ES-I3 (cell line): ENCODE data around the gene ADPRH.

ENCODE experiments used
- H3K36me3 ChIP-seq: 2 replicates; pipeline ENCODE4 v1.6.1; 2013; ENCODE audit warnings: mild to moderate bottlenecking, low read length, control low read depth, moderate library complexity; ENCODE audit not compliant: insufficient read depth
- H3K4me1 ChIP-seq: 2 replicates; pipeline ENCODE4 v1.6.1; 2013; ENCODE audit warnings: mild to moderate bottlenecking, control low read depth, low read length; ENCODE audit not compliant: insufficient read depth
- H3K9ac ChIP-seq: 2 replicates; pipeline ENCODE4 v1.6.1; 2013; ENCODE audit warnings: low read depth, mild to moderate bottlenecking, low read length, moderate library complexity
- H3K9me3 ChIP-seq: 2 replicates; pipeline ENCODE4 v1.6.1; 2013; ENCODE audit warnings: mild to moderate bottlenecking, low read length, moderate library complexity; ENCODE audit not compliant: control insufficient read depth, insufficient read depth

ADPRH gene

GRCh38 chr3:119620899-119621298 is 41.6 kb downstream of the ADPRH start:
- H3K36me3 ChIP-seq, result no peaks in the 10 kb centered on the region
- H3K9ac ChIP-seq, result no peak overlapping the region
- H3K4me1 ChIP-seq, result no peaks in the 10 kb centered on the region
- no peaks in the 10 kb centered on the region for H3K9me3 ChIP-seq

- Histone ChIP-seq H3K9me3 (no peaks in the 10 kb centered on the region), H3K36me3 (no peaks in the 10 kb centered on the region), H3K9ac (no peak overlapping the region), H3K4me1 (no peaks in the 10 kb centered on the region)
Observed at GRCh38 chr3:119624002-119624720, 44.9 kb downstream of the ADPRH start.

GRCh38 chr3:119625451-119626153 is 46.3 kb downstream of the ADPRH start:
- H3K9ac ChIP-seq, result no peak overlapping the region
- peaks cover under 1% of the 10 kb centered on the region; the same call in 1 of the 2 replicates for H3K4me1 ChIP-seq
- no peaks in the 10 kb centered on the region for H3K9me3 ChIP-seq
- H3K36me3 ChIP-seq, result no peaks in the 10 kb centered on the region

- Histone ChIP-seq H3K4me1 (peaks cover 5% of the 10 kb centered on the region; the same call in 1 of the 2 replicates), H3K9ac (no peak overlapping the region), H3K36me3 (no peaks in the 10 kb centered on the region), H3K9me3 (no peaks in the 10 kb centered on the region)
Observed at GRCh38 chr3:119626196-119626595, 46.9 kb downstream of the ADPRH start.

- H3K9ac ChIP-seq, result no peak overlapping the region
- H3K4me1 ChIP-seq, result peaks cover 8% of the 10 kb centered on the region; the same call in 1 of the 2 replicates
- H3K9me3 ChIP-seq, result no peaks in the 10 kb centered on the region
- no peaks in the 10 kb centered on the region for H3K36me3 ChIP-seq
Observed at GRCh38 chr3:119627461-119627860, 48.2 kb downstream of the ADPRH start.

- Histone ChIP-seq H3K4me1 (peaks cover 8% of the 10 kb centered on the region; the same call in 1 of the 2 replicates), H3K36me3 (no peaks in the 10 kb centered on the region), H3K9ac (no peak overlapping the region), H3K9me3 (no peaks in the 10 kb centered on the region)
Observed at GRCh38 chr3:119628390-119628789, 49.1 kb downstream of the ADPRH start.

- Histone ChIP-seq H3K4me1 (peaks cover 8% of the 10 kb centered on the region; the same call in 1 of the 2 replicates), H3K36me3 (no peaks in the 10 kb centered on the region), H3K9me3 (no peaks in the 10 kb centered on the region), H3K9ac (no peak overlapping the region)
Observed at GRCh38 chr3:119628816-119629445, 49.6 kb downstream of the ADPRH start.

GRCh38 chr3:119630128-119630879 is 51.0 kb downstream of the ADPRH start:
- H3K36me3 ChIP-seq, result no peaks in the 10 kb centered on the region
- no peaks in the 10 kb centered on the region for H3K9me3 ChIP-seq
- H3K4me1 ChIP-seq, result peaks cover 8% of the 10 kb centered on the region; the same call in 1 of the 2 replicates
- H3K9ac ChIP-seq, result no peak overlapping the region

GRCh38 chr3:119630880-119631329 is 51.6 kb downstream of the ADPRH start:
- no peaks in the 10 kb centered on the region for H3K9me3 ChIP-seq
- no peaks in the 10 kb centered on the region for H3K36me3 ChIP-seq
- H3K9ac ChIP-seq, result no peak overlapping the region

GRCh38 chr3:119631516-119631915 is 52.2 kb downstream of the ADPRH start:
- Histone ChIP-seq H3K9me3 (no peaks in the 10 kb centered on the region), H3K36me3 (no peaks in the 10 kb centered on the region), H3K4me1 (peaks cover 8% of the 10 kb centered on the region; the same call in 1 of the 2 replicates), H3K9ac (no peak overlapping the region; the same call in 1 of the 2 replicates)

More at GRCh38 chr3:119630880-119631329, 51.6 kb downstream of the ADPRH start:
- peaks cover 8% of the 10 kb centered on the region; the same call in 1 of the 2 replicates for H3K4me1 ChIP-seq

GRCh38 chr3:119632216-119632615 is 52.9 kb downstream of the ADPRH start:
- Histone ChIP-seq H3K36me3 (no peaks in the 10 kb centered on the region), H3K4me1 (peaks cover 8% of the 10 kb centered on the region; the same call in 1 of the 2 replicates), H3K9me3 (no peaks in the 10 kb centered on the region), H3K9ac (no peak overlapping the region)

GRCh38 chr3:119632829-119633228 is 53.5 kb downstream of the ADPRH start:
- H3K9me3 ChIP-seq, result no peaks in the 10 kb centered on the region
- no peaks in the 10 kb centered on the region for H3K36me3 ChIP-seq
- no peak overlapping the region for H3K9ac ChIP-seq
- peaks cover 8% of the 10 kb centered on the region; the same call in 1 of the 2 replicates for H3K4me1 ChIP-seq

GRCh38 chr3:119635719-119636118 is 56.4 kb downstream of the ADPRH start:
- no peak overlapping the region for H3K9ac ChIP-seq
- H3K36me3 ChIP-seq, result no peaks in the 10 kb centered on the region
- no peaks in the 10 kb centered on the region for H3K9me3 ChIP-seq
- peaks cover 6% of the 10 kb centered on the region; the same call in 1 of the 2 replicates for H3K4me1 ChIP-seq

GRCh38 chr3:119636249-119636648 is 57.0 kb downstream of the ADPRH start:
- no peaks in the 10 kb centered on the region for H3K36me3 ChIP-seq
- no peak overlapping the region for H3K9ac ChIP-seq
- H3K9me3 ChIP-seq, result no peaks in the 10 kb centered on the region
- 0 out of 2 replicates have a peak, but pooled peaks cover 3% of the 10 kb centered on the region for H3K4me1 ChIP-seq
